ENCODE data around the gene KCNK2. TPM values are rescaled to one million over a fixed set of nuclear protein-coding genes. Genes with fewer than 3 reads are reported as not detected.

KCNK2 gene
- polyA plus RNA-seq, 3 donors from 2014 or later: not detected

- peaks cover 0 to 2% (median 0%) of the 10 kb centered on the region in 3 donors for H3K27me3 Mint-ChIP-seq (ENCODE audit: low read depth in 3 of 3)
- H3K4me1 Mint-ChIP-seq: no peaks in the 10 kb centered on the region
- DNase-seq: no peak
- H3K4me3 Mint-ChIP-seq: no peak overlapping the region
- H3K27ac Mint-ChIP-seq: no peak overlapping the region
- peaks cover 0 to 3% (median 0%) of the 10 kb centered on the region in 3 donors for H3K36me3 Mint-ChIP-seq
- peaks cover 3 to 26% (median 12%) of the 10 kb centered on the region in 6 donors for H3K9me3 Mint-ChIP-seq
These were observed 120.3 kb downstream of the KCNK2 start for GRCh38 chr1:215202868-215203267.

- peaks cover 0 to 3% (median 0%) of the 10 kb centered on the region in 3 donors for H3K36me3 Mint-ChIP-seq
- no peak overlapping the region for H3K4me3 Mint-ChIP-seq
- H3K4me1 Mint-ChIP-seq: no peaks in the 10 kb centered on the region
- H3K27me3 Mint-ChIP-seq (ENCODE audit: low read depth in 3 of 3): no peaks in the 10 kb centered on the region
- DNase-seq: no peak
- H3K9me3 Mint-ChIP-seq: peaks cover 5 to 11% (median 8%) of the 10 kb centered on the region in 6 donors
- no peak overlapping the region for H3K27ac Mint-ChIP-seq
These were observed 127.6 kb downstream of the KCNK2 start for GRCh38 chr1:215210167-215210566.

GRCh38 chr1:215215846-215216245 is 133.3 kb downstream of the KCNK2 start:
- H3K27me3 Mint-ChIP-seq (ENCODE audit: low read depth in 3 of 3): no peaks in the 10 kb centered on the region

GRCh38 chr1:215219372-215219771 is 136.8 kb downstream of the KCNK2 start:
- DNase-seq: no peak
- Mint-ChIP-seq H3K4me3 (no peak overlapping the region), H3K27me3 (ENCODE audit: low read depth in 3 of 3) (peaks cover 0 to 2% (median 0%) of the 10 kb centered on the region in 3 donors), H3K27ac (no peak overlapping the region), H3K4me1 (no peaks in the 10 kb centered on the region), H3K9me3 (peaks cover 1 to 25% (median 10%) of the 10 kb centered on the region in 6 donors), H3K36me3 (no peaks in the 10 kb centered on the region)

More at GRCh38 chr1:215215846-215216245, 133.3 kb downstream of the KCNK2 start:
- Mint-ChIP-seq H3K36me3 (no peaks in the 10 kb centered on the region), H3K27ac (no peak overlapping the region), H3K9me3 (peaks cover 3 to 24% (median 13%) of the 10 kb centered on the region in 6 donors), H3K4me3 (no peak overlapping the region), H3K4me1 (no peaks in the 10 kb centered on the region)
- DNase-seq: no peak

GRCh38 chr1:215220346-215220745 is 137.8 kb downstream of the KCNK2 start:
- Mint-ChIP-seq H3K27ac (no peak overlapping the region), H3K4me3 (no peak overlapping the region), H3K36me3 (no peaks in the 10 kb centered on the region), H3K9me3 (peaks cover 1 to 25% (median 10%) of the 10 kb centered on the region in 6 donors), H3K4me1 (no peaks in the 10 kb centered on the region), H3K27me3 (ENCODE audit: low read depth in 3 of 3) (peaks cover 0 to 2% (median 0%) of the 10 kb centered on the region in 3 donors)
- no peak for DNase-seq

GRCh38 chr1:215226757-215227156 is 144.2 kb downstream of the KCNK2 start:
- Mint-ChIP-seq H3K4me3 (no peak overlapping the region), H3K27ac (no peak overlapping the region), H3K27me3 (ENCODE audit: low read depth in 3 of 3) (peaks cover 0 to 2% (median 0%) of the 10 kb centered on the region in 3 donors), H3K9me3 (peaks cover 0 to 8% (median 2%) of the 10 kb centered on the region in 6 donors), H3K36me3 (no peaks in the 10 kb centered on the region), H3K4me1 (no peaks in the 10 kb centered on the region)
- no peak for DNase-seq

- Mint-ChIP-seq H3K9me3 (peaks cover 0 to 6% (median 2%) of the 10 kb centered on the region in 6 donors), H3K27ac (no peak overlapping the region), H3K4me1 (no peaks in the 10 kb centered on the region), H3K4me3 (no peak overlapping the region), H3K27me3 (ENCODE audit: low read depth in 3 of 3) (peaks cover 0 to 2% (median 0%) of the 10 kb centered on the region in 3 donors), H3K36me3 (no peaks in the 10 kb centered on the region)
- no peak for DNase-seq
These were observed 145.7 kb downstream of the KCNK2 start for GRCh38 chr1:215228193-215228592.

GRCh38 chr1:215241451-215241850 is 158.9 kb downstream of the KCNK2 start:
- Mint-ChIP-seq H3K4me1 (no peaks in the 10 kb centered on the region), H3K4me3 (no peak overlapping the region), H3K27me3 (ENCODE audit: low read depth in 3 of 3) (peaks cover 0 to 2% (median 0%) of the 10 kb centered on the region in 3 donors), H3K36me3 (no peaks in the 10 kb centered on the region), H3K27ac (no peak overlapping the region), H3K9me3 (peaks cover 7 to 44% (median 16%) of the 10 kb centered on the region in 6 donors)
- DNase-seq: no peak

GRCh38 chr1:215243345-215244054 is 161.0 kb downstream of the KCNK2 start:
- Mint-ChIP-seq H3K4me1 (no peaks in the 10 kb centered on the region), H3K9me3 (peaks cover 7 to 60% (median 18%) of the 10 kb centered on the region in 6 donors), H3K36me3 (no peaks in the 10 kb centered on the region), H3K4me3 (no peak overlapping the region), H3K27me3 (ENCODE audit: low read depth in 3 of 3) (peaks cover 0 to 2% (median 0%) of the 10 kb centered on the region in 3 donors), H3K27ac (no peak overlapping the region)
- DNase-seq: no peak

GRCh38 chr1:215250913-215251312 is 168.4 kb downstream of the KCNK2 start:
- Mint-ChIP-seq H3K4me1 (no peaks in the 10 kb centered on the region), H3K4me3 (no peak overlapping the region), H3K36me3 (no peaks in the 10 kb centered on the region), H3K27ac (no peak overlapping the region), H3K27me3 (ENCODE audit: low read depth in 3 of 3) (no peaks in the 10 kb centered on the region), H3K9me3 (peaks cover 2 to 41% (median 12%) of the 10 kb centered on the region in 6 donors)
- DNase-seq: no peak

GRCh38 chr1:215251428-215251827 is 168.9 kb downstream of the KCNK2 start:
- Mint-ChIP-seq H3K4me1 (no peaks in the 10 kb centered on the region), H3K9me3 (peaks cover 2 to 35% (median 13%) of the 10 kb centered on the region in 6 donors), H3K36me3 (no peaks in the 10 kb centered on the region), H3K27ac (no peak overlapping the region), H3K4me3 (no peak overlapping the region), H3K27me3 (ENCODE audit: low read depth in 3 of 3) (no peaks in the 10 kb centered on the region)
- DNase-seq: no peak

GRCh38 chr1:215252164-215252563 is 169.6 kb downstream of the KCNK2 start:
- Mint-ChIP-seq H3K27me3 (ENCODE audit: low read depth in 3 of 3) (no peaks in the 10 kb centered on the region), H3K36me3 (no peaks in the 10 kb centered on the region), H3K4me3 (no peak overlapping the region), H3K4me1 (no peaks in the 10 kb centered on the region), H3K9me3 (peaks cover 4 to 28% (median 11%) of the 10 kb centered on the region in 6 donors), H3K27ac (no peak overlapping the region)
- DNase-seq: no peak

- Mint-ChIP-seq H3K9me3 (peaks cover 7 to 31% (median 15%) of the 10 kb centered on the region in 6 donors), H3K36me3 (no peaks in the 10 kb centered on the region), H3K4me1 (no peaks in the 10 kb centered on the region), H3K27ac (no peak overlapping the region), H3K27me3 (ENCODE audit: low read depth in 3 of 3) (no peaks in the 10 kb centered on the region), H3K4me3 (no peak overlapping the region)
- DNase-seq: no peak
These were observed 174.6 kb downstream of the KCNK2 start for GRCh38 chr1:215256936-215257679.

GRCh38 chr1:215260711-215261110 is 178.2 kb downstream of the KCNK2 start:
- H3K36me3 Mint-ChIP-seq: no peaks in the 10 kb centered on the region
- no peaks in the 10 kb centered on the region for H3K4me1 Mint-ChIP-seq
- H3K27me3 Mint-ChIP-seq (ENCODE audit: low read depth in 3 of 3): peaks cover 0 to 1% (median 0%) of the 10 kb centered on the region in 3 donors
- H3K27ac Mint-ChIP-seq: no peak overlapping the region
- DNase-seq: no peak
- H3K4me3 Mint-ChIP-seq: no peak overlapping the region
- H3K9me3 Mint-ChIP-seq: peaks cover 5 to 39% (median 14%) of the 10 kb centered on the region in 6 donors
